HG03439 (cell line): ENCODE results near the gene PACSIN1.

Experiments used
- ATAC-seq: cut with Tn5 transposase; IDR thresholded peaks from one replicate; pipeline ENCODE4 v1.9.1; 2021; ENCODE audit warnings: mild to moderate bottlenecking, moderate library complexity; ENCODE audit not compliant: unreplicated experiment

Gene PACSIN1

DNA sequence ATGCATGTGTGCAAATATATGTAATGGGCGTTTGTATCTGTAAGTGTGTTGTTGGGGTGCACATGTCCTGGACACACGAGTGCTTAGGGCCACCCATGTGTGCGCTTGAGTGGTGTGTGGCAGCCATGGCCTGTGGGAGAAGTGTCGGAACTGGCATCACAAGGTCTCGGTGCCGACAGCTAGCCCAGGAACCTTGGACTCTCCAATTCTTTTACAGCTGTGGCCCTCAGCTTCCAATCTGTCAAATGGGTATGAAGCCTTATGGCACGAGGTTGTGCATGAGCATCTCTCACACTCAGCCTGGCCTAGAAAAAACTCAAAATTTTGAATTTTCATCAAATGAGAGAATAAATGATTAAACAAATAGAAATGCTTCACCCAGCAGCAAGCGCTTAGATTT, 48.2 kb downstream of the PACSIN1 start:
- no peak for ATAC-seq

DNA sequence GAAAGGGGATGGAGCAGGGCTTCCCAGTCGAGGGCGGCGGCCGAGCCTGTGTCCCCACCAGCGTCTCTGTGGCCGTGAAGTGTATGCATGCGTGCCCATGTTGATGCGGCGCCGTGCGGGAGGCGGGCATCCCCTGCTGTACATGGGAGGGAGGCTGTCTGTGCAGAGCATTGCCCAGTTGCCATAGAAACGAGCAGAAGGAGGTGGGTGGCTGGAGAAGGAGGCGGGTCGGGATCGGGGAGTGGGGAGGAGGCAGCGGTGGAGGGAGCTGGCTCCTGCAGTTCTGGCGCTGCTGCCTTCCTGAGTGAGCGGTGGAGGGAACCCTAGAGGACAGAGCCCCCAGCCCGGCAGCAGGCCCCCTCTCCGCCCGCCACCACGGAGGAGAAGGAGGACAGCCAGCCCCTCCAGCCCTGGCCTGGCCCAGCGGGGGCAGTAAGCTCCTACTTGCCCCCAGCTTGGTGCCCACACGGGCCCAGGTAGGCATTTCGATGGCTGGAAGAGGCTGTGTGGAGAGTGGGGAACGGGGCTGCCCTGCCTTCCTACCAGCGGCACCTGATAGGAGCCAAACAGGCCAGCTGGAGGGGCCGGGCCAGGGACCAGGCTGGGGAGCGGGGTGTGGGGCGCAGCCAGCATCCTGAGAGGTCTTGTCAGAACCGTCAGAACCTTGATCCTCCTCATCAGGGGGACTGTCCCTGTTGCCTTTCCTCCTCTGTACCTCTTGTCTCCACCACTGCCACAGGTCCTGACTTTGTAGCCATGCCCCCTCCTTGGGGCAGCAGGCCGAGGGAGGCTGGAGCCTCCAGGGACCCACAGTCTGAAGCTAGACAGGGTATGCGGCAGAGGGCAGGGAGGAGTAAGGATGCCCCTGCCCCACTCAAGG, 49.0 kb downstream of the PACSIN1 start:
- no peak for ATAC-seq

DNA sequence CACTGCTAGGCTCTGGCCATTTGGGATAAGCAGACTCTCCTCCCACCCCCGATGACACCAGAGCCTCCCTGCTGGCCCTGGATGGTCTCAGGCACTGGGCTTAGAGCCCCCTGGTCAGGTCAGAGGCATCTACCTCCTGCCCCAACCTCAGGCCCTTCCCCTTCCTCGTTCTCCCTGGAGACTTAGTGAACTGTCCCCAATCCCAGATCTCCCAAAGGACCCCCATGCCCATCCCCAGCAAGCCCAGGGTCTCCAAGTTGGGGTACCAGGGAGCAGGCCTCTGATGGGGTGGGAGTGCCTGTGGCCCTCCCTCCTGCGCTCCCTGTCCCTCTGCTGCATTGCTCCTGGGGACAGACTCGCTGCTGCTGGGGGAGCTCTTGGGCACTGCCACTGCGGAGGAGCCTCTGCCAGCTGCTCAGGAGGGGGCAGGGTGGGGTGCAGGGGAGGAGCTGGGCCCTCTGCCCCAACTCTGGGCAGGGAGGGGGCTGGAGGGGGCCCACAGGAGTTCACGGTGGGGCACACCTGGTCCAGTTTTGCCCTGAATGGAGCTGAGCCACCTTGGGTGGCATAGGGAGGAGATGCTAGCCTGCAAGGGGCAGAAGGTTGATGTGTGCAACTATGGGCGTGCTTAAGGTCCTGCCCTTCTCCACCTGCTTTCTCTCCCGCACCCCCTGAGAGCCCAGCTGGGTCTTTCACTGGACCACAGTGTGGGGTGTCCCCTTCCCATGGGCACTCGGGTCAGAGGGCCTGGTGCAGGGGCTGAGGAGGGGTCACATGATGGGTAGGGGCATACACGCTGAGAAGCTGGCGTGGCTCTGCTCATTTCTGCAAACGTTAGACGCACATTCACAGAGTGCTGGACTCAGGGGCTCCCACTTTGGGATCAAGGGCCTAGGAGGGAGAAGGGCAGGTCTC, 49.9 kb downstream of the PACSIN1 start:
- ATAC-seq, result no peak

DNA sequence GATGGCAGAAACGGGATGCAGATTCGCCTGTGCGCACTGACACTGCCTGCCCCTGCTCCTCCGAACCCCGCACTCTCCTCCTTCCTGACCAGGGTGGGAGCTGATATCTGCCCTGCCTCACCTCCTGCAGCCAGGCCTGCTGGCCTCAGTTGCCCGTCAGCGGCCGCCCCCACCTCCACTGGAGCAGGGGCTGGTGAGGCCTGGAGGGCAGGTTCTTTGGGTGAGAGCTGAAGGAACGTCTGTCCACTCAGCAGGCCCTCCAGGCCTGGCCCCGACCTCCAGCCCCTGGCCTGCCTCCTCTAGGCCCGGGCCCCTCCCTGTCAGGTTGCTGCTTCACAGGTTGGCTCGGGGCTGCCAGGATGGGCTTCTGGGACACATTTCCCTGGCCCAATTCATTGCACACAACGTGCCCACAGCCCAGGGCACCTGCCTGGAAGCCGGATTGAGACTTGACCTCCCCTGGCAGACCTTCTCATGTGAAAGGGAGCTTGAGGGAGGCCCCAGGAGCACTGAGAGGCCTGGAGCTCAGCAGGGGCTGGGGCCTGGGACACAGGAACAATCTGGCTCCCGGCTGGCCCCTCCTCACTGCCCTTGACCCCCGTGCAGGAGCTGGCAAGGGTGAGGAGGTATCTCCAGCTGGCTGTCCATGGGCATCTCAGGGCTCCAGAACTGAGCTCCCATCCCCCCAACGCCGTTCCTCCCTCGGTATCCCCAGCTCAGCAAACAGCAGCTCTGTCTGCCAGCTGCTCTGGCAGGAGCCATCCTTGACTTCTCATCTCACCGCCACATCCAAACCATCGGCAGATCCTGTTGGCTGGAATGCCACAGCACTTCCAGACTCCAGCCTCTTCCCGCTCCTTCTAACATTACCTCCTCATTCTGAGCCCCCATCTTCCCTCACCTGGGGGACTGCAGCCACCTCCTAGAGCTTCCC, 50.8 kb downstream of the PACSIN1 start:
- ATAC-seq, result no peak

DNA sequence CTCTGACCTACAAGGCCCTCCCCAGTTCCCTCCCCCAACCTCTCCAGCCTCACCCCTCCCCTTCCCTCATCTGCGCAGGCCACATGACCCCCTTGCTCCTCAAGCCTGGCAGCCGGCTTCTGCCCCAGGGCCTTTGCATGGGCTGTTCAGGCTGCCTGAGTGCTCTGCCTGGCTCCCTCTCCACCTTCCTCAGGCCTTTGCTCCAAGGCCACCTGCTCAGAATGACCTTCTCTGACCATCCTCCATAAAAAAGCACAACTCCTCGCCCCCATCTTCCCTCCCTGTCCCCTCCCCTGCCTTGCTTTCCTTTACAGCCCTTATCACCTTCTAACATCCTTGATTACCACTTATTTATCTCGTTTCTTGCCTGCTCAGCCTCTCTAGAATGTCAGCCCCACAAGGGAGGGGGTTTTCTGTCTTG, 51.6 kb downstream of the PACSIN1 start:
- ATAC-seq, result no peak

DNA sequence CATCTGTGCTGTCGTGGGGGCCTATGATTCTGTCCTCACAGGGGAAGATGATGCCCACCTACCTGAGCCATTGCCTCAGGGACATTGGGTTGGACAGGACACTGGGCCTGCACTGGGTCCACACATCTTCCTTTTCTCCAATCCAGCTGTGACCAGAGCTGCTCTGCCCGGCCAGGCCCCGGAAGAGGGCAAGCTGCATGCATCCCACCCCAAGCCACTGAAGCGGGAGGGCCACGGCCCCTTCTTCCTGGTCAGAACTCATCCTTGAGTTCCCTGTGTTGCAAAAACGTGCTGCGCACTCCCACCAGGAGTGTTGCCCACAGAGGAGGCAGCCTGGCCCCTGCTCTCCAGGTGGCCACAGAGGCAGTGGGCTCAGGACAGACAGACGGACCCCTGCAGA, 52.1 kb downstream of the PACSIN1 start:
- ATAC-seq, result no peak

- ATAC-seq, result no peak
These were observed 52.9 kb downstream of the PACSIN1 start for GRCh38 chr6:34518669-34519365.

DNA sequence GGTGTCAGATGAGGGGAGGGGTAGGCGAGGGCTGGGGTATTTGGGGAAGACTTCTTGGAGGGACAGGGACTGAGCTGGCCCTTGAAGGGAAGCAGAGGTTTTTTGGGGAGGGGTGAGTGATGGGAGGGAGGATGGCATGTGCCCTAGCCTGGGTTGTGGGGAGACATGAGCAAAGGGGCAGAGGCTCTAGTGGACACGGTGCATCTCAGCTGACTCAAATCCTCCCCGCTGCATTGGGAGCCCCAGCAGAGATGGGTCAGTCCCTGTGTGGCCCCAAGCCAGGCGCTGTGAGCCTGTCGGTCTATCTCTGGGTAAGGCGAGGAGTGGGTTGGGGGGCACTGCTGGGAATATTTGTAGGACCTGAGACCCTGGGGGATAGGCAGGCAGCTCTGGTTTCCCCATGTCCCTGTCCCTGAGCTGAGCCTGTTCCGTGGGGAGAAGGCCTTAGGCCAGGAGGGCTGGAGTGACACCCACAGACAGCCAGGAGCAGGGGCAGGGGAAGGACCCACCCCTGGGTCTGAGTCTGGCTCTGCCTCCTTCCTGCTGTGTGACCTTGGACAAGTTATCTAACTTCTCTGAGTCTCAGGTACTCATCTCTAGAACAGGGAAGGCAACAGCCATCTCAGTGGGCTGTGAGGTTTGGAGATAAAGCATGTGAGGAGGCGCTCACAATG, 54.2 kb downstream of the PACSIN1 start:
- ATAC-seq, result no peak

DNA sequence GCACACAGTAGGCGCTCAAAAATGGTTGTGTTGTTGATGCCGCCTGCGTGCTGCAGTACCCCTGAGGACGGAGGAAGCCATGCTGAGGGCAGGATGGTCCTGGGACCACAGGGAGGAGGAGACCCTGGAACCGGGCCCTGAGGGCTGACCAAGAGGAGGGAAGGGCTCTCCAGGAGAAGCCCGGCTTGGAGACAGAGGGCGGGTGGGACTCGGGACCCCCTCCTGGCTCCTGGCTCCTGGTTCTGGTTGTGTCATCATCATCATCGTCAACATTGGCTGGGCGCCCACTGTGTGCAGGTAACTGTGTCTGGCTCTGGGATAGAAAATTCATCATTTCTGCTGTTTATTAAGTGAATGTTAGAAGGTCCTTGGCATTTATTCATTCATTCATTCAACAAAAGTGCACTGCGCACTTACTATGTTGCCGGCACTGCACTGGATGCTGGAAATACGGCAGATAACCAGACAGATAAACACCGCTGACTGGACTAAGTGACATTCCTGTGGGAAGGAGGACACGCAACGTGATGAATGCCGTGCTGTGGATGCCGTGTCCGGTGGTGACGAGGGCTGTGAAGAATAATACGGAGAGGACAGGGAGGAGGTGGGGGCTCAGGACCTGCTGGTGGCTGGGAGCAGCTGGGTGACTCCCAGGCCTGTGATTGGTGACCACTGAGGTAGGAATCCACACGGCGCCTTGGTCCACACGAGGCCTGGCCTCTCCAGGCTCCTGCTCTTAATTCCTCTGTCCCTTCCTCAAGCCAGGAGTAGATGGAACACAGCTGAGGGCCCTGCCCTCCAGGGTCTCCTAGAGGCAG, 55.0 kb downstream of the PACSIN1 start:
- ATAC-seq, result no peak

DNA sequence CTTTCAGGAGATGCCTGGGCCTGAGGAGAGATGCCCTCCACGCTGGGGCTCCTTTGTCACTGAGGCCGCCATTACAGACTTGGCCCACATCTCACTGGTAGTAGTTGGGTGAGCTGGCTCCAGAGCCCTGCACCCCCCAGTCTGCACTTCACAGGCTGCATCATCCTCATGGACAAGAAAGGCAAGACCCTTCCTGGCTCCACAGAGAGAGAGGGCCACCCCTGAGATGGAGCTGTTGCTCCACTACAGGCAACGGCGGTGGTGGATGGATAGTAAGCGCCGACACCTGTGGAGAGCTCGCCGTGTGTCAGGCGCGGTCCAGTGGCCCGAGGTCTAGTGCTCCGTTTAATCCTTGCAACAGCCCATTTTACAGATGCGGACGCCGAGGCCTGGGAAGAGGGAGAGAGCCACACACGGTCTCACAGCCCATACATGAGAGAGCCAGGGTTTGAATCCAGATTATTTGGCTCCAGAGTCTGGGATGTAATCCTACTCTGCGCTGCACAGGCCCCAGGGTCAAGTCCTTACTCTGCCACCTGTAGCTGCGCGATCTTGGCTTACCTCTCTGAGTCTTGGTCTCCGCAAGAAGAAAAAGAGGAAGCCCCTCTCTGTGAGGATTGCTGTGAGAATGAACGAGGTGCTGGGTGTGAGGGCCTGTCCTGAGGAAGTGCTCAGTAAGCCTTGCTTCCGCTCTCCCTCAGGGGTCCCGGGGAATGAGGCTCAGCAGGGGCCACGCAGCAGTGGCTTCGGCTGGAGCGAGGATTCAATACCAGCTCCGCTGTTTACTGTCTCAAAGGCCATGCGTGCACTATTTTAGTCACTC, 55.8 kb downstream of the PACSIN1 start:
- no peak for ATAC-seq

DNA sequence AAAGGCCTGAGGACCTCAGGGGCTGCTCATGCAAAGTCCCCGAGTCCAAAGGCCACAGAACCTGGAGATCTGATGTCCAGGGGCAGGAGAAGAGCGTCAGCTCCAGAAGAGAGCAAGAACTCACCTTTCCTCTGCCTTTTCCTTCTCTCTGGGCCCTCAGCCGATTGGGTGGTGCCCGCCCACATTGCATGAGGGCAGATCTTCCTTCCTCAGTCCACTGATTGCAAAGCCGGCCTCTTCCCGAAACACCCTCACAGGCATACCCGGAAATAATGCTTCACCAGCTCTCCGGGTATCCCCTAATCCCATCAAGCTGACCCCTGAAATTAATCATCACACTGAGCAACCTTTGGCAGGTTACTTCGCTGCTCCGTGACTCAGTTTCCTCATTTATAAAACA, 56.9 kb downstream of the PACSIN1 start:
- no peak for ATAC-seq

- no peak for ATAC-seq
These were observed 57.7 kb downstream of the PACSIN1 start for GRCh38 chr6:34523441-34524206.

DNA sequence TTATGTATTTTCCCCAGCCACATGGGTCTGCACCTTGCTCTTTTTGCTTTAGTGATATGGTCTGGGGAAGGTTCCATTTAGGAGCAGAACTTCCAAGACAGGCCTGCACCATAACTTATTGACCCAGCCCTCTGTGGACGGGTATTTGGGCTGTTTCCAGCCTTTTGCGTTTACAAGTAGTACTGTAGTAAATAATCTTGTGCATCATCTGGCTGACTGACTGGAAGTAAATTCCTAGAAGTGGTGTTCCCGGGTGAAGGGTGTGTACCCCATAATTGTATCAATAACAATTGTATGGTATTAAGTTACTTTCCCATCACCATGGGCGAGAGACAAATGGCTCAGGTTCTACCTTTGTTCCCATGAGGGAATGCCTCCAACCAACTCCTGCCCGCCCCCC, 58.6 kb downstream of the PACSIN1 start:
- no peak for ATAC-seq

GRCh38 chr6:34524971-34525370, 59.1 kb downstream of the PACSIN1 start:
- ATAC-seq, result no peak

DNA sequence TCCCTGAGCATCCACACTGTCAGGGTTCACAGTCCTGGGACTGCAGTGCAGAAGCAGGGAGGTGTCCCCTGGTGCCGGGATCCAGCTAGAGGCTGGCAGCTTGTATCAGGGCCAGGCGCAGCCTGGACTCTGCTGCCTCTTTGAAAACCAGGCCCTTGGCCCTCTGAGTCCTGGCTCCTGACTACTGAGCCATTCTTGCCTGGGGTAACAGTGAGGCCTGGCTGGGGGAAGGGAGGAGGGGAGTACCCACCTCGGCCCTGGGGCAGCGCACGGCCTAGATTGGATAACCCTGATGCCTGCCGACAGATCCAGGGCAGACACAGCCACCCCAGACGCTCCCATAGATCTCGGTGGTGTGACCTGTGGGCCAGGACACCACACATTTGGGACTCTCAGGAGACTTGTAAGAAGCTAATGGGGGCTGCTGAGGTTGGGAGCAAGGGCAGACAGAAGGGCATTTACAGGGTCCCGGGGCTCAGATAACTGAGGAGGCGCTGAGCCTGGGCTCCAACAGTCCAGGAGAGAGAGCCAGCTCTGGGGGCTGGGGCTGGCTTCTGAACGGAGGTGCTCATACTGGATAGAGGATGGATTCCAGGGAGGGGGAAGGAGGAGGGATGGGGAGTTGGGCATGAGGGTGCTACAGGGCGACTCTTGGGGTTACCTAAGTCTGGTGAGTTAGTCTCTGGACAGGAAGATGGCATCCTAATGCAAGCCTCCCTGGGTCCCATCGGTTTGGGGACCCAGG, 59.7 kb downstream of the PACSIN1 start:
- ATAC-seq, result no peak

- no peak for ATAC-seq
These were observed 60.5 kb downstream of the PACSIN1 start for GRCh38 chr6:34526241-34526972.
